GM20431 (cell line): ENCODE data around the gene RFX3.

Experiments used
- in situ Hi-C: fragments of 300-500 bp; cut with MseI, MboI; formaldehyde crosslinking; loops from one replicate; pipeline ENCODE4 v1.15.0; 2020; ENCODE audit warnings: low sequenced_read_pairs; ENCODE audit not compliant: unreplicated experiment

The RFX3 gene

DNA sequence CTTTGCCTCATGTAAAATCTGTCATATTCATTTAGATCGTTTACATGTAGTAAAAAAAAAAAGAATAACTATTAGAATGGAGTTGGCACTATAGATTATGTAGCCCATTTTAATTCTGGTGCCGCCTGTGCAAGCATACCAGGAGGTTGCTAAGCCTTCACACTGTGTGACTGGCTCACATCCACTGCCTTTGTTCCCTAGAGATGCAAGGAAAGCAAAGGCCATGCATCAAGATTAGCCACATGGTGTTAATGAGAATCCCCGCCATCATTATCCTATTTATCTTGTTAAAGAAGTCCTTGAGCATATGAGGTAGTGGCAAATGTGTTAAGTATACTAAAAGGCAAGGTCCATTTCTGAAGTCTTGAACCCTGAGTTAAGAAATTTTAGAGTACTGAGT, 279.6 kb downstream of the RFX3 start:
- in situ Hi-C loops: loop anchor here (25.0 kb wide), 1 partner anchor 191 kb away; no protein-coding TSS in a partner anchor

DNA sequence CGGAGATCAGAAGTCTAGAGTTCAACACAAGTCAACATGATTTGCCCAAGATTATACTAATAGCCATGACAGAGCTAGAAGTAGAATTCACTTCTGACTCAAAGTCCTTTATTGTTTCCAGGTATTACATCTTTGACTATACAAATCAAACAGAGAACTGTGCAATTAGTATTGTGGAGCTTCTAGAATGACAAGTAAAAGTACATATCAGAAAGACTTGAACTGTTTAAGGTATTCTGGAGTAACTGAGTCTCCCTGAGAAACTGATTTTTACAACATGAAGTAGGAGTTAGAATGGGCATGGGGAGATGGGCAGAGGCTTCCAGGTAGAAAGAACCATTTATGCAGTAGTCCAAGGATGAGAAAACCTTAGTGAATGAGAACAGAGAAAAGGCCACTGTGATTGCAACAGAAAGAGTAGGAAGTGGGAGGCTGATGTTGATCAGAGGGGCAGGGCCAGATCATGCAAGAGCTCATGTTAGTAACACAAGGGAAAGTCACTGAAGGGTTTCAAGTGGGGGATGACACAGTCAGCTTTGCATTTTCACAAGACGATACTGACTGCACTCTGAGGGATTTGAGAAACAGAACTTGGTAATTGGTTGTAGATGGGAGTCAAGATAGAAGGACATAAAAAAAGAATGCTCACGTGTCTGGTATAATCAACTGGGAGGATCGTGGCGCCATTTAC, 280.7 kb downstream of the RFX3 start:
- in situ Hi-C loops: loop anchor here (25.0 kb wide), 1 partner anchor 192 kb away; no protein-coding TSS in a partner anchor

DNA sequence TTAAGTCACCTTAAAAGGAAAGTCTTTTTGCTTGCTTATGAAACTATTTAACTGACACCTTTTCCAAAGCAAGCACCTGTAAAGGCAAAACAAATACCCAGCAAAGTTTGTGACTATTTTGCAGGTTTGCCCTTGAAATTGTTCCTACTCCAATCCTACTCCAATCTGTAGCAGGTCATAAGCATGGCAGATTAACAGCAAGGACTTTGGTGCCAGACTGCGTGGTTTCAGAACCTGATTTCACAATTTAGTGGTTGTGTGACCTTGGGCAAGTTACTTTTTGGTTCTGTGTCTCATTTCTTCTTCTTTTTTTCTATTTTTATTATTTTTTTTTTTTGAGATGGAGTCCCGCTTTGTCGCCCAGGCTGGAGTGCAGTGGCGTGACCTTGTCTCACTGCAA, 282.1 kb downstream of the RFX3 start:
- in situ Hi-C loops: loop anchor here (25.0 kb wide), 1 partner anchor 194 kb away; no protein-coding TSS in a partner anchor

DNA sequence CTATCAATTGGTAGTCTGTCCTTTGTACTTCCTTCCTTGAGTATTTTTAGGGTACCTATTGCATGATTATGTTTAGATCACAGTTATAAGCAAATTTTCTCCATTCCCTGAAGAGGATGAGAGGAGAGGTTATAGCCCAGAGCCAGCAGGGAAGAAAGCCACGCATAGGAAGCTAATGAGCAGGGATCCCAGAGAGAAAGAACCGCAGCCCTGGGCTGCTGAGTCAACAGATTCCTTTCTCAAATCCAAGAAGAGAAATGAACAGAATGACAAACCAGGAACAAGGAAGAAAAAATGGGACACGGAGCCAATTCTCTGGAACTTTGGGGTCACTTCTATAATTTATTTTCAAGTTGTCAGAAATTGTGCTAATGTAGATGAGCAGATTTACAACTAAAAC, 284.5 kb downstream of the RFX3 start:
- in situ Hi-C loops: loop anchor here (25.0 kb wide), 1 partner anchor 196 kb away; no protein-coding TSS in a partner anchor

DNA sequence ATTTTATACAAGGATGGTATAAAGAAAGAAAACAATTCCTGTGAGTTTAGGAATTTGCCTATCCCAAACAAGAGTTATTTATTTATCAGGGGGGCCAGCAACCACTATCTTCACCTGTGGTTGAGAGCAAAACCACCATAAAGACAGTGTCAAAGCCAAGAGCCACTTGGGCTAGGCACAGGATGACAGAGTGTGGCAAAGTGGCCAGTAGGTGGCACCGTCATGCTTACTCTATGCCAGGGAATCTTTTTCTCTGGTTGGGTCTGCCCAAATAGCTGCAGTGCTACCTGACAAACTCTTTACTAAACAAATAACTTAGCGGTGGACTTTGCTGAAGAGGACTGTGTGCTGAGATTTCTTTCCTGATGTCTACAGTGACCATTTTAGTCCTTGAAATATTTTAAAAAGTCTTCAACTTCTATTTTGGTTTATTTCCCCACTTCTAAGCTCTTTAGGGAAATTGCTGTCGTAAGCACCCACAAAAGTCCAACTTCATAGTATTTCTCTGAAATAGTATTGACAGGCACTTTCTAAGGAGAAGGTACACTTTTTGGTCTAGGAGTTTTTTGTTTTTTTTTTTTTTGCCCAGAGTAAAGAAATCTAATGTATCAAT, 285.0 kb downstream of the RFX3 start:
- in situ Hi-C loops: loop anchor here (25.0 kb wide), 1 partner anchor 197 kb away; no protein-coding TSS in a partner anchor

DNA sequence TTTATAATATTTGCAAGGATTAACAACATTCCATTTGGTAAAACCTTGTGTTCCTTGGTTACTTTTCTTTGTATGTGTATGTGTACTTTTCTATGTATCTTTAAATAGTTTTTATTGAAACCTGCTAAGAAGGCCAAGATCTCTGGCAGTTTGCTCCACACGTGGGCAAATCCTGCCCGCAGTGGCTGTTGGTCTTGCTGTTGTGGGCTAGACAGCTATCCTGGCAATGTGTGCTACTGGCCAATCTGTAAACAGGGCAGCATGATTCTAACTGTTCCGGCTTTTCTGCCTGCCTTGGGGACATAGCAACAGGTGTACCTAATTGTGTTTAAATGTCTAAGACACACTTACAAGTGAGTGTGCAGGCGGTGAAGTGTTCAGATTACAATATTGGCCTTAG, 286.6 kb downstream of the RFX3 start:
- in situ Hi-C loops: loop anchor here (25.0 kb wide), 1 partner anchor 198 kb away; no protein-coding TSS in a partner anchor

DNA sequence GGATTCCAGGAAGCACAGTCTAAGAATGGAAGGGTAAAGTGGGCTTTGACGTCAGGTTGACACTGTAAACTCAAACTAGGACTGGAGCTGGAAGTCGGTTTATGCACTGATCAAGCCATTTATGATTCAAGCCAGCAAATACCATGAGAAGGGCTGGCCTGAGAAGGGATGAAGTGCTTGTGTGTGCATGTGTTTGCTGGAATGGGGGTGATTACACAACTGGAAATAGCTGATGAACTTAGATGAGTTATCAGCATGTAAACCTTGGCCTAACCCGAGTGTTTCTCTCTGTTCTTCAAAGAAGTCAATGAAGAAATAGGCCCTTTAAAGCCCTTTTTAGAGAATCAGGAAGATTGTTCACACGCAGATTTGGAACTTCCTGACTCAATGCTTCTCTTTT, 287.6 kb downstream of the RFX3 start:
- in situ Hi-C loops: loop anchor here (25.0 kb wide), 1 partner anchor 199 kb away; no protein-coding TSS in a partner anchor

DNA sequence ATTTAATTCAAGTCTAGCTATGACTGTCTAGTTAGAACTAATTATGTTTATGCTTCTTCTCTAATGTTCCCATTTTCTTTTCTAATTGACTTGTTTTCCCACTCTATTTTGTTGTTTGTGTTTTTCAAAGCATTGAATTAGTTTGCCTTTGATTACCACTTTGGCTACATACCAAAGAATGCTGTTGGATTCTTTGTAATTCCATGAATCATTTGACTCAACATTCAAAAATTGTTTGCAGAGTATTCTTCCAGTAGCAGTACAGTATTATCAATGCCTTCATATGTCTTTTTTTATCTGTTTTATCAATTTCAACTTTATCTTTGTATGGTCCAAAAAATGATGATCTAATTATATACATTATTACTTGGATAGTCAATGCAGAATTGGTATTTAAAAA, 288.7 kb downstream of the RFX3 start:
- in situ Hi-C loops: loop anchor here (25.0 kb wide), 1 partner anchor 200 kb away; no protein-coding TSS in a partner anchor

DNA sequence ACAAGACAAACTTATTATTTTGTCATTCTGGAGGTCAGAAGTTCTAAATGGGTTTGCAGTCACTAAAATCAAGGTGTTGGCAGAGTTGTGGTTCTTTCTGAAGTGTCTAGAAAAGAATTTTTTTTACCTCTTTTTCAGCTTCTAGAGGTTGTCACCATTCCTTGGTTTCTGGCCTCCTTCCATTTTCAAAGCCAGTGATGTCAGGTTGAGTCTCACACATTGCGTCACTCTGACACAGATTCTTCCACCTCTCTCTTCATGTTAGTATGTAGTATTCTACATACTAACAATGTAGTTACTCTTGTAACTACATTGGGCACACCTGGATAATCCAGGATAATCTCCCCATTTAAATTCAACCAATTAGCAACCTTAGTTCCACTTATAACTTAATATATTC, 290.3 kb downstream of the RFX3 start:
- in situ Hi-C loops: loop anchor here (25.0 kb wide), 1 partner anchor 202 kb away; no protein-coding TSS in a partner anchor

DNA sequence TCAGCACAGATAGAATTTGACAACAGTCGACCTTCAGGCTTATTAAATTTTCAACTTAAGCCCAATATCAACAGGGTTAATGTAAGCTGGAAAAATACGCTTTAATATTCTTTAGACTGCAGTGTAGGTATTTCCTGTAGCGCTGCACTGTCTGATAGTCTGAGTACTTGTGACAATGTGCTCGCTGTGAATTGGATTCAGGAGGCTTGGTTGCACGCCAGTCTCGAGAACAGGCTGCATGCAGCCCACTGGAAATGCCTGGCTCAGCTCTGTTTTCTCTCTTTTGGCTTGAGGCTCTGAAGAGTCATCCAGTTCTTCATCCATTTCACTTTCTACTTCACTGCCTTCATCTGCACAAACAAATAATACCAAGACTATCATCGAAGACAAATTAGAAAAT, 300.9 kb downstream of the RFX3 start:
- in situ Hi-C loops: loop anchor here (25.0 kb wide), 2 partner anchors 212 to 363 kb away; no protein-coding TSS in a partner anchor

DNA sequence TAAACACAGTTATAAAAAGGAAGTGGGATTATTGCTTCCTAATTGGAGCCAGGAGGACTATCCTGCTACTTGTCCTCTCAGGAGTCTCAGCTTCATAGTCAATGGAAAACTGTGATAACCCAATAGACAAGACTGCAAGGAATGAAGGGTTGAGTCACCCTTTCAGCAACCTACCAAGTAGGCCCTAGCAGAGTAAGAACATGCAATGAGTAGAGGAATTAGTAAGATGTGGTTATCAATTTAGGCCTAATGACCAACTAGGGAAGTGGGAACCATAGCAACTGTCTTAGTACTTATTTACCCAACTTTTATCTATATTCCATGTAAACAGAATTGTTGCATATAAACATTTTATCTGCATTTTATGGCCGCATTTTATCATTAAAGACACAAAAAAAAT, 310.1 kb downstream of the RFX3 start:
- in situ Hi-C loops: loop anchor here (25.0 kb wide), 1 partner anchor 353 kb away; no protein-coding TSS in a partner anchor

DNA sequence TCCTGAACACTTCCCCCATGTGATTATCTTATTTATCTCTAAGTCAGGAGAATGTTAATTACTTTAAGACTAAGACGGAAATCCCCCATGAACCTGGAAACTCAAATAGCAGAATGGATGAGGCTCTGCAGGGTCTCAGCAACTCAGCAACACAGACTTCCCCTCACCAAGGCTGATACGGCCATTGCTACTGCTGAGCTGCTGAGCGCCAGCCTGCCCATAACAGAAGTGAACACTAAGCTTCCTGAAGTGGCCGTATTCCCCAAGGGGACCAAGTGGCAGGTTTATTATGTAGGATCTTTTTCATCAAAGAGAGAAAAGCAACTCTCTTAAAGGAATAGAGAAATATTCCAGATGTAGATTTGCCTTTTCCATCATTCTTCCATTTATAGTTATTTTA, 311.1 kb downstream of the RFX3 start:
- in situ Hi-C loops: loop anchor here (25.0 kb wide), 1 partner anchor 352 kb away; no protein-coding TSS in a partner anchor

DNA sequence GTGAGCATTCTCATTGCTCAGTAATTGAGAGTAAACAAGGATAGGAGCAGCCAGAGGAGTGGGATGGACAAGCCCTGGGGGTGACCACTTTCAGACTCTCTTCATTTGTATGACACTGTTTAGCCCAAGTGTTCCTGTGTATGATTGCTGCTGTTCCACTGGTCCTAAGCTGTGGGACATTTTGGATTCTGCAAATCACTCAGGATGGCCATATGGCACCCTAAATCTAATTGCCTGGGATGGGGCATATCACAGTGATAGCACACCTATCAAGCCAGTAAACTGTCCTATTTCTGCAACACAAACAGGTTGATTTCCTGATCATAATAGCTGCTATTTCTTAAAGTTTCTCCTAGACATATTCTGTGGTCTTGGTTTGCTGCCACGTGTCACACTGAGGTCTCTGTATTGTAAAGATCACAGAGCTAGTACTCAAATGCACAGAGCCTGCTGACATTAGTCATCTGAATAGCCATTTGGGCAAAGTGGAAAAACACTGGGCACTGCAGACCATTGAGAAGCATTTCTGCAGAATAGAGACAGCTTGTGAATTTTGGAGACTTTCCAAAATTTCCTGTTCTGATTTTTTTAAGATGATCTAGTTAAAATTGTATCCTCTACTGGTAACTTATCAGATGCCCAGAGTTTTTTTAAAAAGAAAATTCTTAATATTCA, 320.2 kb downstream of the RFX3 start:
- in situ Hi-C loops: loop anchor here (25.0 kb wide), 1 partner anchor 343 kb away; no protein-coding TSS in a partner anchor

DNA sequence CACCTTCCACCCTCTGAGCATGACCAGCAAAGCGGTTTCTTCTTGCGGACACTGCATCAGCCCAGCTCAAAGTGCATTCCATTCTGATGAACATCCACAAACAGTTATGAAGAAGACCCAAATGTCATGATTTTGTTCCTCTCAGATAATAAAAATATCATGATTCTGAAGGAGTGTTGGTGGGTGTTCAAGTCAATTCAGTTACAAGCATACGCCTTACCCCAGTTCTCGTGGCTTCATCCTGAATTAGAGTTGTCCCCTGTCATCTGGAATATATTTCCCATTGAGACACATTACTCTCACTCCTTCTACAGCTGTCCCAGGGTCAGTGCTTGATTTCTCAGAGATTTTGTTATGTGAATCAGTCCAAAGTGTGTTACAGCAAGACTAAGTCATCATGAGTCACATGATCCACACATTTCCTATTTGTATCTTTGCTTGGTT, 325.4 kb downstream of the RFX3 start:
- in situ Hi-C loops: loop anchor here (25.0 kb wide), 1 partner anchor 338 kb away; no protein-coding TSS in a partner anchor

DNA sequence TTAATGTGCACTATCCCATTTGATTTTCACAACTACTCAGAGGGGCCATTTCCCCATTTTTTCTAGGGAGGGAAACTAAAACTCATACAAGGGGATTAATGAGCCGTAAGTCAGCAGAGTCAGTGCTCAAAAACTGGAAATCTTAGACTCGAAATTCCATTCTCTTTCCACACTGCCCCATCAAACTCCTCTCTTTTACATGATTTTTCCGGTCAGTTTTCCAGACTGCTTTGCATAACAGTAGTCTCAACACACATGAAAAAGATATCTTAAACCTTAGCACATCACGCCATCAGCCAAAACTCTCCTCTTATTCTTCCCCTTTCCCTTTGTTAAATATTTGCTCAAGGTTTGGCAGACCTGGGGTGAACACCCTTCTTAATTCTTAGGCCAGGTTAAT, 332.0 kb downstream of the RFX3 start:
- in situ Hi-C loops: loop anchor here (25.0 kb wide), 1 partner anchor 106 kb away; no protein-coding TSS in a partner anchor

DNA sequence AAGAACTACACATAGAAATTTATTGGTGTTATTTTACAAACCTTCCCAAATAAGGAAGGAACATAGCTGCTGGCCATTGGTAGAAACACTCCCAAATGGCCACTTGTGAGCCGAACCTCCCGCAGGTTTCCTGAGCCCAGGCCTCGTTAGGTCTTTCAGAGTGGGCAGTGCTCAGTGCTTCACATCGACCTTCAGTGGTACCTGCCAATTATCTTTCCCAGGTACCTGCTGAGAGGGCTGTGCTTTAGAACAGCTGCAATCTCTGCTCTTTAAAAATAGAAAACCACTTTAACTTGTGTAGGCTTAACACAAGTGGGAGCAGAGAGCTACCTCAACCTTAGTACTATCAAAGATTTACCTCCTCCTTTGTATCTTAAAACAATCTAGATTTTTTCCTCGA, 334.1 kb downstream of the RFX3 start:
- in situ Hi-C loops: loop anchor here (25.0 kb wide), 1 partner anchor 104 kb away; no protein-coding TSS in a partner anchor

DNA sequence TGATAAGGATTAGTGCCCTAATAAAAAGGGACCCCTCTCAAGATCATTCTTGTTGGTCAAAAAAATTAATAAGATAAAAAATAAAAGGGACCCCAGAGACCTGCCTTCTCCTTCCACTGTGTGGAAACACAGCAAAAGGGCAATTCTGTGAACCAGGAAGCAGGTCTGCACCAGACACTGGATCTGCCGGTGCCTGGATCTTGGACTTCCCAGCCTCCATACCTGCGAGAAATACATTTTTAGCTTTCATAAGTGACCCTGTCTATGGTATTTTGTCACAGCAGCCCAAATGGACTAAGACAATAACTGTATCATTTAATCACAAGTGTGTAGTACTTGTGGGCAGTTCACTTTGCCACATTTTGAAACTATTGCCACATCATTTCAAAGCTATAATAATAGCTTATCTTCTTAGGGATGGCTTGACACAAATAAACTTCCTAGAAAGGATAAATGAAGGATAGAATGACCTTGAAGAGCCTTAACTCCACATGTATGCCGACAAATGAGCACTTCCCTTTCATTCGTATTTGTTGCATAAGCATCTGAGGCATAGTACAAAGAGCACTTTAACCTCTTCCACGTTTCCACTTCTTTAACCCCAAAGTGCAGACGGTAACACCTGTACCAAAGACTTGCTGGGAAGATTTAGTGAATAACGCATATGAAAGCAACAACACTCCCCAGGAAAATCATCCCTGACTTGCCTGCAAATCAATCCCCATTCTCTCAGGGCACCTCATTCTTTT, 336.5 kb downstream of the RFX3 start:
- in situ Hi-C loops: loop anchor here (25.0 kb wide), 1 partner anchor 102 kb away; no protein-coding TSS in a partner anchor

DNA sequence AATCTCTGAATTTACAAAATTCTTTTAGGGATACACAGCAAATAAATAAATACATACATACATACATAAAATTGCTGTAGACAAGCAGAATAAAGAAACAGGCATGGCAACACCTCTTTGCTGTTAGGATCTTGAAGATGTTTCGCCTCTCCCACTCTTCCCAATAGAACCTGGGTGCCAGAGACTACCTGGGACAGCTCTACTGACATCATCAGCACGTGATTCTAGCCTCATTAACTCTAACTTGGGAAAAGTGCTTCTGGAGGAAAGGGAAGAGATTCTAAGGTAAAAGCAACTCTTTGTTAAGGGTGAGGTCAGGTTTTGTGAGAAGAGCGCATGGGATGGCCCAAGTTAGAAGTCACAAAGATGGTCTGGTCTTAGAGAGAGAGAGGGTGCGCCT, 339.1 kb downstream of the RFX3 start:
- in situ Hi-C loops: loop anchor here (25.0 kb wide), 1 partner anchor 99 kb away; no protein-coding TSS in a partner anchor
